Measurements from ENCODE around the gene NACC2.
A peak's percentile ranks its signal among the peaks of the same experiment; 100 is the strongest.

DNA sequence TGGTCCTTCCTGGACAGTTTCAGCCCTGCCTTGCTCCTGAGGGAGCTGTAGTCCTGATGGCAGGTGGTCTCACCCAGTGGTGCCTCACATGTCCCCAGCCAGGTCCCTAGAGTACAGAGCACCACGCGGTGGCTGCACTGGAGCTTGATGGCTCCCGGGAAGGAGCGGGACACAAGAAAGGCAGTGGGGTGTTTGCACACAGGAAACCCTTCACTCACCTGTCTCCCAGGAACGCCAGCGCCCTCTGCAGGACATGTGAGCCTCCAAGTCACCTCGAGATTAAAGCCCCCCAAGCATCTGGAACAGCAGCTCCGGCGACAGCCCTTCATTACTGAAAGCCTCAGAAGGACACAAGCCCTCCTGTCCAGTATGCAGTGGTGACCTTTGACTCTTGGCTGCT lies 43.5 kb upstream of the NACC2 start:
- TF ChIP-seq, protein P1, sequence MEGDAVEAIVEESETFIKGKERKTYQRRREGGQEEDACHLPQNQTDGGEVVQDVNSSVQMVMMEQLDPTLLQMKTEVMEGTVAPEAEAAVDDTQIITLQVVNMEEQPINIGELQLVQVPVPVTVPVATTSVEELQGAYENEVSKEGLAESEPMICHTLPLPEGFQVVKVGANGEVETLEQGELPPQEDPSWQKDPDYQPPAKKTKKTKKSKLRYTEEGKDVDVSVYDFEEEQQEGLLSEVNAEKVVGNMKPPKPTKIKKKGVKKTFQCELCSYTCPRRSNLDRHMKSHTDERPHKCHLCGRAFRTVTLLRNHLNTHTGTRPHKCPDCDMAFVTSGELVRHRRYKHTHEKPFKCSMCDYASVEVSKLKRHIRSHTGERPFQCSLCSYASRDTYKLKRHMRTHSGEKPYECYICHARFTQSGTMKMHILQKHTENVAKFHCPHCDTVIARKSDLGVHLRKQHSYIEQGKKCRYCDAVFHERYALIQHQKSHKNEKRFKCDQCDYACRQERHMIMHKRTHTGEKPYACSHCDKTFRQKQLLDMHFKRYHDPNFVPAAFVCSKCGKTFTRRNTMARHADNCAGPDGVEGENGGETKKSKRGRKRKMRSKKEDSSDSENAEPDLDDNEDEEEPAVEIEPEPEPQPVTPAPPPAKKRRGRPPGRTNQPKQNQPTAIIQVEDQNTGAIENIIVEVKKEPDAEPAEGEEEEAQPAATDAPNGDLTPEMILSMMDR (IDR thresholded peaks at IDR 0.05), result peak; percentile 56
- no peak for TF ChIP-seq FOSL2 (IDR thresholded peaks at IDR 0.05; ENCODE audit: borderline replicate concordance, low read depth)
- peak; percentile 23; the same call in 1 of the 2 replicates for TF ChIP-seq RAD21 (IDR thresholded peaks at IDR 0.05; ENCODE audit: low read length)
- TF ChIP-seq GABPA (IDR thresholded peaks at IDR 0.05; ENCODE audit: low read depth), result no peak
- TF ChIP-seq, protein P2, sequence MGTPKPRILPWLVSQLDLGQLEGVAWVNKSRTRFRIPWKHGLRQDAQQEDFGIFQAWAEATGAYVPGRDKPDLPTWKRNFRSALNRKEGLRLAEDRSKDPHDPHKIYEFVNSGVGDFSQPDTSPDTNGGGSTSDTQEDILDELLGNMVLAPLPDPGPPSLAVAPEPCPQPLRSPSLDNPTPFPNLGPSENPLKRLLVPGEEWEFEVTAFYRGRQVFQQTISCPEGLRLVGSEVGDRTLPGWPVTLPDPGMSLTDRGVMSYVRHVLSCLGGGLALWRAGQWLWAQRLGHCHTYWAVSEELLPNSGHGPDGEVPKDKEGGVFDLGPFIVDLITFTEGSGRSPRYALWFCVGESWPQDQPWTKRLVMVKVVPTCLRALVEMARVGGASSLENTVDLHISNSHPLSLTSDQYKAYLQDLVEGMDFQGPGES (IDR thresholded peaks at IDR 0.05; ENCODE audit: low read depth, low read length), result no peak
- TF ChIP-seq, protein P3, sequence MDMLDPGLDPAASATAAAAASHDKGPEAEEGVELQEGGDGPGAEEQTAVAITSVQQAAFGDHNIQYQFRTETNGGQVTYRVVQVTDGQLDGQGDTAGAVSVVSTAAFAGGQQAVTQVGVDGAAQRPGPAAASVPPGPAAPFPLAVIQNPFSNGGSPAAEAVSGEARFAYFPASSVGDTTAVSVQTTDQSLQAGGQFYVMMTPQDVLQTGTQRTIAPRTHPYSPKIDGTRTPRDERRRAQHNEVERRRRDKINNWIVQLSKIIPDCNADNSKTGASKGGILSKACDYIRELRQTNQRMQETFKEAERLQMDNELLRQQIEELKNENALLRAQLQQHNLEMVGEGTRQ (IDR thresholded peaks at IDR 0.05; ENCODE audit: borderline replicate concordance, low read depth, low read length), result no peak
- no peak for TF ChIP-seq EP300 (IDR thresholded peaks at IDR 0.05; ENCODE audit: borderline replicate concordance in 1 of 2, low read depth in 1 of 2, low read length in 1 of 2)
- no peak for TF ChIP-seq REST (IDR thresholded peaks at IDR 0.05; ENCODE audit: low read depth, low read length)
- no peak for TF ChIP-seq RFX5 (IDR thresholded peaks at IDR 0.05; ENCODE audit: low read length)
- no peak for TF ChIP-seq NFIC (IDR thresholded peaks at IDR 0.05; ENCODE audit: borderline replicate concordance)
- no peak for TF ChIP-seq YY1 (IDR thresholded peaks at IDR 0.05; ENCODE audit: low read depth)
- no peak for TF ChIP-seq FOXM1 (IDR thresholded peaks at IDR 0.05; ENCODE audit: low read depth)
- TF ChIP-seq TEAD4 (IDR thresholded peaks at IDR 0.05; ENCODE audit: borderline replicate concordance, insufficient read depth), result no peak
